ENCODE data around the gene KNCN.
A peak's percentile ranks its signal among the peaks of the same experiment; 100 is the strongest.

Gene KNCN

DNA sequence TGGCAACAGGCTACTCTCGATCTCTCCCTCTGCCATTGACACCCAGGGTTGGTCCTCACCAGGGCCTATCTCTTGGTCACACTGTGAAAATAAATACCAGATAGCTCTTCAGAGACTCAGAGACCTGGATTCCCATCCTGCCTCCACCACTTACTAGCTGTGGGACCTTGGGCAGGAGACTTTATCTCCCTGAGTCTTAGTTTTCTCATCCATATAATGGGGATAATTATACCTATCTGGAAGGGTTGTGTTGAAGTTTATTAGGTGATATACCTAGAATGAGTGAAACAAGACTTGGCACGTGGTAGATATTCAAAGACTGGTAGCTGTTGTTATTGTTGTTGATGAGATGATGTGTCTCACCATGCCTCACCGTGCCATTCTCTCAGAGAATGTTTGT, 54.4 kb downstream of the KNCN start:
- Histone ChIP-seq H3K4me3 (ENCODE audit: low read depth, low read length) (no peak overlapping the region), H3K36me3 (ENCODE audit: control insufficient read depth in 2 of 2, insufficient read depth in 1 of 2, low read length in 2 of 2) (no peaks in the 10 kb centered on the region), H3K4me1 (ENCODE audit: control insufficient read depth, insufficient read depth, low read length) (no peaks in the 10 kb centered on the region), H3K9me3 (ENCODE audit: control insufficient read depth, insufficient read depth, low read depth, low read length) (no peaks in the 10 kb centered on the region), H3K27ac (ENCODE audit: extremely low read depth, low read depth, low read length) (no peak overlapping the region)
- ChIA-PET POLR2A (no interaction called here), CTCF (interaction anchor here (0.6 to 1.0 kb wide), 2 partner anchors 11 to 33 kb away, joined by 3 read pairs; no protein-coding TSS in a partner anchor)
- no peak for TF ChIP-seq SCRT2 (tag by site-specific recombination; IDR thresholded peaks at IDR 0.05)
- no peak for TF ChIP-seq ZNF670 (tag by site-specific recombination; IDR thresholded peaks at IDR 0.05; ENCODE audit: low read depth)
- no peak for TF ChIP-seq ZNF184 (tag by site-specific recombination; IDR thresholded peaks at IDR 0.05)
- no peak for TF ChIP-seq TCF7L2 (IDR thresholded peaks at IDR 0.05; ENCODE audit: borderline replicate concordance, low read depth, low read length)
- TF ChIP-seq ZNF19 (tag by site-specific recombination; IDR thresholded peaks at IDR 0.05; ENCODE audit: low read depth): no peak
- TF ChIP-seq ZNF248 (tag by site-specific recombination; IDR thresholded peaks at IDR 0.05): no peak
- TF ChIP-seq ZNF132 (tag by site-specific recombination; IDR thresholded peaks at IDR 0.05; ENCODE audit: borderline replicate concordance): no peak
- no peak for TF ChIP-seq ZNF16 (tag by site-specific recombination; IDR thresholded peaks at IDR 0.05; ENCODE audit: low read depth)
- no peak for TF ChIP-seq ZNF155 (tag by site-specific recombination; IDR thresholded peaks at IDR 0.05)
- TF ChIP-seq, protein P1, sequence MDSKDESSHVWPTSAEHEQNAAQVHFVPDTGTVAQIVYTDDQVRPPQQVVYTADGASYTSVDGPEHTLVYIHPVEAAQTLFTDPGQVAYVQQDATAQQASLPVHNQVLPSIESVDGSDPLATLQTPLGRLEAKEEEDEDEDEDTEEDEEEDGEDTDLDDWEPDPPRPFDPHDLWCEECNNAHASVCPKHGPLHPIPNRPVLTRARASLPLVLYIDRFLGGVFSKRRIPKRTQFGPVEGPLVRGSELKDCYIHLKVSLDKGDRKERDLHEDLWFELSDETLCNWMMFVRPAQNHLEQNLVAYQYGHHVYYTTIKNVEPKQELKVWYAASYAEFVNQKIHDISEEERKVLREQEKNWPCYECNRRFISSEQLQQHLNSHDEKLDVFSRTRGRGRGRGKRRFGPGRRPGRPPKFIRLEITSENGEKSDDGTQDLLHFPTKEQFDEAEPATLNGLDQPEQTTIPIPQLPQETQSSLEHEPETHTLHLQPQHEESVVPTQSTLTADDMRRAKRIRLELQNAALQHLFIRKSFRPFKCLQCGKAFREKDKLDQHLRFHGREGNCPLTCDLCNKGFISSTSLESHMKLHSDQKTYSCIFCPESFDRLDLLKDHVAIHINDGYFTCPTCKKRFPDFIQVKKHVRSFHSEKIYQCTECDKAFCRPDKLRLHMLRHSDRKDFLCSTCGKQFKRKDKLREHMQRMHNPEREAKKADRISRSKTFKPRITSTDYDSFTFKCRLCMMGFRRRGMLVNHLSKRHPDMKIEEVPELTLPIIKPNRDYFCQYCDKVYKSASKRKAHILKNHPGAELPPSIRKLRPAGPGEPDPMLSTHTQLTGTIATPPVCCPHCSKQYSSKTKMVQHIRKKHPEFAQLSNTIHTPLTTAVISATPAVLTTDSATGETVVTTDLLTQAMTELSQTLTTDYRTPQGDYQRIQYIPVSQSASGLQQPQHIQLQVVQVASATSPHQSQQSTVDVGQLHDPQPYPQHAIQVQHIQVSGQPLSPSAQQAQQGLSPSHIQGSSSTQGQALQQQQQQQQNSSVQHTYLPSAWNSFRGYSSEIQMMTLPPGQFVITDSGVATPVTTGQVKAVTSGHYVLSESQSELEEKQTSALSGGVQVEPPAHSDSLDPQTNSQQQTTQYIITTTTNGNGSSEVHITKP (tag by site-specific recombination; IDR thresholded peaks at IDR 0.05): no peak
- TF ChIP-seq ZNF571 (tag by site-specific recombination; IDR thresholded peaks at IDR 0.05): no peak
- TF ChIP-seq ZNF629 (tag by site-specific recombination; IDR thresholded peaks at IDR 0.05): no peak

DNA sequence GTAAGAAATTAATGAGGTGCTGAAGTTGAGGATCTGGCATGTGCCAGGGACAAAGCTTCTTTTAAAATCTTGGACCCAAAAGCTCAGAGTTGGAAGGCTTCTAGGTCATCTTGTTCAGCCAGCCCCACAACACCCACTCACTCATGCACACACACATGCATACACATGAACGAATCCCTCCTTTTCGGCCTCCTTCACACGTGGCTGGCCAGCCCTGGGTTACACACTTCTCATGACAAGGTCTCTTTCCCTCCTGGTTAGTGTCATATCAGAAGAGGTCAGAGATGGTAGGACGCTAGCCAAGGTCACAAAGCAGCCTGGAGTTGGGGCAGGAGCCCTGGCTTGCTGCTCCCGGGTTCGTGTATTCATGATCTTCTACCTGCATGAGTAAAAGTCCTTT, 54.9 kb downstream of the KNCN start:
- CTCF ChIA-PET: no interaction called here
- H3K9me3 ChIP-seq (ENCODE audit: control insufficient read depth, insufficient read depth, low read depth, low read length): no peaks in the 10 kb centered on the region
- no peaks in the 10 kb centered on the region for H3K4me1 ChIP-seq (ENCODE audit: control insufficient read depth, insufficient read depth, low read length)
- TF ChIP-seq ZFHX2 (tag by site-specific recombination; conservative IDR thresholded peaks at IDR 0.05): 0 out of 2 replicates have a peak, but pooled peaks have one; percentile 12
- TF ChIP-seq ZBTB17 (tag by site-specific recombination; IDR thresholded peaks at IDR 0.05): no peak
- POLR2A ChIA-PET: no interaction called here
- H3K36me3 ChIP-seq (ENCODE audit: control insufficient read depth in 2 of 2, insufficient read depth in 1 of 2, low read length in 2 of 2): no peaks in the 10 kb centered on the region
- no peak overlapping the region for H3K27ac ChIP-seq (ENCODE audit: extremely low read depth, low read depth, low read length)
- H3K4me3 ChIP-seq (ENCODE audit: low read depth, low read length): no peak overlapping the region

DNA sequence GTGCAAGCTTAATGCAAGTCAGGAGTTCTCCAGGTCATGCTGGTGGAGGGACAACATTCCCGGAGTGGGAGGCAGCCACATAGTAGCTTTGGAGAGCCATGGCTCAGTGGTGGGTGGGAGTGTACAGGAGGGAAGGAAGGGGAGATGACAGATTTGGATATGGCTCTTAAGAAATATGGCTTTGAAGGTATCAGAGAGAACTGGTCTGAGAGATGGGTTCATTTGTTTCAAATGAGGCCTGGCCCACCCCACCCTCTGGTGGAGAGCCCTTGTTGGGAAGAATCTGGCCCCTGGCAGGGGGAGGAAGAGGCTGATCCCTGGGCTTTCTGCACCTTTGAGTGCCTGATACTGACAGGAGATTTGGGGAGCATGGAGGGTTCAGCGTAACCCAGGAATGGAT, 55.7 kb downstream of the KNCN start:
- H3K27ac ChIP-seq (ENCODE audit: extremely low read depth, low read depth, low read length): no peak overlapping the region
- H3K9me3 ChIP-seq (ENCODE audit: control insufficient read depth, insufficient read depth, low read depth, low read length): no peaks in the 10 kb centered on the region
- POLR2A ChIA-PET: no interaction called here
- CTCF ChIA-PET: interaction anchor here (0.7 to 1.6 kb wide), 3 partner anchors 9 to 49 kb away, joined by 3 to 6 read pairs (median 5); no protein-coding TSS in a partner anchor
- no peak overlapping the region for H3K4me3 ChIP-seq (ENCODE audit: low read depth, low read length)
- no peaks in the 10 kb centered on the region for H3K4me1 ChIP-seq (ENCODE audit: control insufficient read depth, insufficient read depth, low read length)
- TF ChIP-seq ZFHX2 (tag by site-specific recombination; conservative IDR thresholded peaks at IDR 0.05) (peak; percentile 42), EGR2 (tag by site-specific recombination; IDR thresholded peaks at IDR 0.05; ENCODE audit: low read depth) (peak; percentile 51), ZNF596 (tag by site-specific recombination; IDR thresholded peaks at IDR 0.05) (no peak), ZNF10 (tag by site-specific recombination; IDR thresholded peaks at IDR 0.05) (0 out of 2 replicates have a peak, but pooled peaks have one; percentile 30), KLF1 (tag by site-specific recombination; IDR thresholded peaks at IDR 0.05) (0 out of 2 replicates have a peak, but pooled peaks have one; percentile 35)
- H3K36me3 ChIP-seq (ENCODE audit: control insufficient read depth in 2 of 2, insufficient read depth in 1 of 2, low read length in 2 of 2): no peaks in the 10 kb centered on the region

Data from HEK293 (cell line).